GM18499 (cell line): ENCODE measurements around the gene SDK1.
A peak's percentile ranks its signal among the peaks of the same experiment; 100 is the strongest.

ENCODE experiments used
- ATAC-seq: cut with Tn5 transposase; IDR thresholded peaks from one replicate; pipeline ENCODE4 v1.9.1; 2021; ENCODE audit warnings: moderate number of reproducible peaks; ENCODE audit not compliant: insufficient read depth, unreplicated experiment

Gene SDK1

GRCh38 chr7:3300651-3301448 lies at the start of gene SDK1:
SDK1 (plus strand) TSS chr7:3301252; CDS start chr7:3301587, 335 bp downstream.
- ATAC-seq: peak; percentile 62

GRCh38 chr7:3254718-3255117 lies 46.3 kb upstream of the SDK1 start:
- no peak for ATAC-seq

- no peak for ATAC-seq
These were observed 41.2 kb upstream of the SDK1 start for GRCh38 chr7:3259711-3260400.

GRCh38 chr7:3260401-3260715 lies 40.7 kb upstream of the SDK1 start:
- no peak for ATAC-seq

- no peak for ATAC-seq
These were observed 36.2 kb upstream of the SDK1 start for GRCh38 chr7:3264693-3265339.

GRCh38 chr7:3265388-3265787 lies 35.7 kb upstream of the SDK1 start:
- ATAC-seq: no peak

- no peak for ATAC-seq
These were observed 34.8 kb upstream of the SDK1 start for GRCh38 chr7:3266240-3266639.

GRCh38 chr7:3267966-3268690 lies 32.9 kb upstream of the SDK1 start:
- ATAC-seq: no peak

GRCh38 chr7:3270362-3270761 lies 30.7 kb upstream of the SDK1 start:
- no peak for ATAC-seq

- no peak for ATAC-seq
These were observed 29.8 kb upstream of the SDK1 start for GRCh38 chr7:3271298-3271697.

- ATAC-seq: no peak
These were observed 28.3 kb upstream of the SDK1 start for GRCh38 chr7:3272691-3273141.

- ATAC-seq: no peak
These were observed 26.9 kb upstream of the SDK1 start for GRCh38 chr7:3274131-3274530.

- ATAC-seq: no peak
These were observed 23.2 kb upstream of the SDK1 start for GRCh38 chr7:3277604-3278572.

- ATAC-seq: no peak
These were observed 21.8 kb upstream of the SDK1 start for GRCh38 chr7:3279147-3279818.

- no peak for ATAC-seq
These were observed 20.6 kb upstream of the SDK1 start for GRCh38 chr7:3280445-3280844.

- ATAC-seq: no peak
These were observed 20.0 kb upstream of the SDK1 start for GRCh38 chr7:3280946-3281656.

GRCh38 chr7:3282457-3282856 lies 18.6 kb upstream of the SDK1 start:
- no peak for ATAC-seq

- ATAC-seq: no peak
These were observed 17.8 kb upstream of the SDK1 start for GRCh38 chr7:3283130-3283704.
